Stimulated activated CD8-positive, alpha-beta memory T cell treated with anti-CD3 and anti-CD28 coated beads, Interleukin-15, amount 100 ng/mL, for 4 hours (primary cell): Measurements from ENCODE around the gene PDCD1.

Experiments used
- DNase-seq, 2 donors: peaks; one replicate each; pipeline ENCODE4 v3.0.0-alpha.2; 2020; ENCODE audit warnings: low read depth in 2 of 2

Gene PDCD1

DNA sequence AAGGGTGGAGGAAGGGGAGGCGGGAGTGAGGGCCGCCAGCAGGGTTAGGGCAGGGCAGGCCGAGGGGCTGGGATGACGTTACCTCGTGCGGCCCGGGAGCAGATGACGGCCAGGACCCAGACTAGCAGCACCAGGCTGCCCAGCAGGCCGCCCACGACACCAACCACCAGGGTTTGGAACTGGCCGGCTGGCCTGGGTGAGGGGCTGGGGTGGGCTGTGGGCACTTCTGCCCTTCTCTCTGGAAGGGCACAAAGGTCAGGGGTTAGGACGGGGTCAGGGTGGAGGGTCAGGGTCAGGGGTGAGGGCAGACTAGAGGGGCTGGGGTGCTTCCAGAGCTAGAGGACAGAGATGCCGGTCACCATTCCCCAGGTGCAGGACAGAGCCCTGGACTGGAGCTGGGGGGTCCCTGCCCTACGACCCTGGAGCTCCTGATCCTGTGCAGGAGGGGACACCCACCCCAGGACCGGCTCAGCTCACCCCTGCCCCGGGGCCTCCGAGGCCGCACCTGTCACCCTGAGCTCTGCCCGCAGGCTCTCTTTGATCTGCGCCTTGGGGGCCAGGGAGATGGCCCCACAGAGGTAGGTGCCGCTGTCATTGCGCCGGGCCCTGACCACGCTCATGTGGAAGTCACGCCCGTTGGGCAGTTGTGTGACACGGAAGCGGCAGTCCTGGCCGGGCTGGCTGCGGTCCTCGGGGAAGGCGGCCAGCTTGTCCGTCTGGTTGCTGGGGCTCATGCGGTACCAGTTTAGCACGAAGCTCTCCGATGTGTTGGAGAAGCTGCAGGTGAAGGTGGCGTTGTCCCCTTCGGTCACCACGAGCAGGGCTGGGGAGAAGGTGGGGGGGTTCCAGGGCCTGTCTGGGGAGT is 6.3 kb downstream of the PDCD1 start:
- no peak for DNase-seq

GRCh38 chr2:241851325-241852115 is 7.2 kb downstream of the PDCD1 start:
- no peak for DNase-seq

DNA sequence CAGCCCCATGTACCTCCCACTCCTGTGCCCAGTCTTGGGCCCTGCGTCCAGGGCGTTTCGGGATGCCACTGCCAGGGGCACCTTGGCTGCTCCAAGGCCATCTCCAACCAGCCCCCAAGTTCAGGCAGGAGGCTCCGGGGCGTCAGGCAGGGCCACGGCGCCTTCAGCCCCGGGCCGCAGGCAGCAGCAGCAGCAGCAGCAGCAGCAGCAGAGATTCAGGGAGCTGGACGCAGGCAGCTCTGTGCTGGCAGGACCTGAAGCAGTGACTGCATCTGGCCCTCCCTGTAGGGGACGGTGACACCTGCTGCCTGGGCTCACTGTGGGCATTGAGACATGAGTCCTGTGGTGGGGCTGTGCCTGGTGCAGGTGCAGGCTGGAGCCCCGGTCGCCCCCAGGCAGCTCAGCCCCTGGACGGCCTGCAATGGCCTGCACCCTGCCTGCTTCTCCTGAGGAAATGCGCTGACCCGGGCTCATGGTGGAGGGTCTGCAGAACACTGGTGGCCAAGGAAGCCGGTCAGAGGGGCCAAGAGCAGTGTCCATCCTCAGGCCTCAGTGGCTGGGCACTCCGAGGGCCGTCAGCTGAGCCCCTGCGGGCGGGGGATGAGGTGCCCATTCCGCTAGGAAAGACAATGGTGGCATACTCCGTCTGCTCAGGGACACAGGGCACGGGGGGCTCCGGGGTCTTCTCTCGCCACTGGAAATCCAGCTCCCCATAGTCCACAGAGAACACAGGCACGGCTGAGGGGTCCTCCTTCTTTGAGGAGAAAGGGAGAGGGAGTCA is 8.0 kb downstream of the PDCD1 start:
- DNase-seq = no peak

DNA sequence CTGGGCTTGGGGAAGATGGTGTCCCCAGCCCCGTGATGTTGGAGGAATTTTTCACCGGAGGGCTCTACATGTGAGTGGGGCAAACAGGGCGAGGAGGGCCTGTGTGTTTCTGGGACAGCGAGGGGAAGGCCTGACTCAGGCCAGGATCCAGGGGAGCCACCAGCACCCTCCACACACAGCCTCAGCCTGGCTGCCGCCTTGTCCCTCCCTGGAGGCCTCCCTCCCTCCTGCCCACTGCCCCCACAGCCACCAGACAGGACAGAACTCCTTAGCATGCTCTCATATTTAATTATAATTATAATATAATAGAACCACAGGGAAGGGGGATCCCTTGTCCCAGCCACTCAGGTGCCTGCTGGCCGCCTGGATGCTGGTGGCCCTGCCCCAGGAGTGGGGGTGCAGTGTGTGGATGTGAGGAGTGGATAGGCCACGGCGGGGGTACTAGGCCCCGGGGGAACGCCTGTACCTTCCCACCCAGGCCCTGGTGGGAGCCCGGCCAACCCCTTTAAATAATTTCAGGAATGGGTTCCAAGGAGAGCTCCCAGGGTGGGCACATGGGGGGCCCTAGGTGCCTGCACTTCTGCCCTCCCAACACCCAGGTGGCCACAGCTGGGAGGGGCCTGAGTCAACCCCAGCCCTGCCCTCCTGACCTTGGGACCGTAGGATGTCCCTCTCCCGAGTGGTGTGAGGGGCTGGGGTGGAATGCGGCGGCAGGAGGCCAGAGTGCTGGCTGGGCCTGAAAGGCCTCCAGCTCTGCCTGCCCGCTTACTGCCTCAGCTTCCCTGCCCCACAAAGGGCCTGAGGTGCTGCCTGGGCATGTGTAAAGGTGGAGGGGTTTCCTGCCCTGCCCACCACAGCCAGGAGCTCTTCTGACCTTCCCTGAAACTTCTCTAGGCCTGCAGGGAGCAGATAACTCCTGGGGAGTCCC is 8.8 kb downstream of the PDCD1 start:
- DNase-seq = no peak

DNA sequence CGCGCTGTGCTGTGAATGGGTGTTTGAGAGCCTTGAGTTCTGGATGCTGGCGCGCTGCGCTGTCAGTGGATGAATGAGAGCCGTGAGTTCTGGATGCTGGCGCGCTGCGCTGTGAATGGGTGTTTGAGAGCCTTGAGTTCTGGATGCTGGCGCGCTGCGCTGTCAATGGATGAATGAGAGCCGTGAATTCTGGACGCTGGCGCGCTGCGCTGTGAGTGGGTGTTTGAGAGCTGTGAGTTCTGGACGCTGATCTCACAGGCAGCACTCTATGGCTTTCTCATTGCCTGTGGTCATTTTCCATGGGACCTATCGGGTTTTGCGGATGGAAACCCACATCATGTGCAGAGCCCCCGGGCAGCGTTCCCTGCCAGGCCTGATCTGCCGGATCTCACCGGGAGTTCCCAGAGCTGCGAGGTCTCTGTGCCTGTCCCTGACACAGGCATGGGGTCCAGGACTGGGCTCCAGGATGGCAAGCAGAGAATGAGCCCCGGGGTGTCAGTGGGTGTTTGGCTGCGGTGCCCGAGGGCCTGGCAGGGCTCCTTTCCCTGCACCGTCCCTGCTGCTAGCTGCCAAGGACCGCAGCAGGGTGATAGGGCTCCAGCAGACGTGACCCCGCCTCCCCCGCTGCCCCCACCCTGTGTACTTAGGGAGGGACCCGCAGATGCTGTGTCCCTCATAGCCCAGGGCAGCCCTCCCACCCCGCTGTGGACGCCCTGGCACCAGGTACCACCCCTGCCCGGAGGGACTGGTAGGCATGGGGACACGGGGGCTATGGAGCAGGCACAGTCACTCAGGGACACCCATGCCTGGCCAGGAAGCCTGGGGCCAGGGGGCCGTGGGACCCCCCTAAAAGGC is 9.7 kb downstream of the PDCD1 start:
- DNase-seq = no peak

- no peak for DNase-seq
Measured at GRCh38 chr2:241846406-241846805, 12.3 kb downstream of the PDCD1 start.

- DNase-seq = no peak
Measured at GRCh38 chr2:241844831-241845578, 13.7 kb downstream of the PDCD1 start.

DNA sequence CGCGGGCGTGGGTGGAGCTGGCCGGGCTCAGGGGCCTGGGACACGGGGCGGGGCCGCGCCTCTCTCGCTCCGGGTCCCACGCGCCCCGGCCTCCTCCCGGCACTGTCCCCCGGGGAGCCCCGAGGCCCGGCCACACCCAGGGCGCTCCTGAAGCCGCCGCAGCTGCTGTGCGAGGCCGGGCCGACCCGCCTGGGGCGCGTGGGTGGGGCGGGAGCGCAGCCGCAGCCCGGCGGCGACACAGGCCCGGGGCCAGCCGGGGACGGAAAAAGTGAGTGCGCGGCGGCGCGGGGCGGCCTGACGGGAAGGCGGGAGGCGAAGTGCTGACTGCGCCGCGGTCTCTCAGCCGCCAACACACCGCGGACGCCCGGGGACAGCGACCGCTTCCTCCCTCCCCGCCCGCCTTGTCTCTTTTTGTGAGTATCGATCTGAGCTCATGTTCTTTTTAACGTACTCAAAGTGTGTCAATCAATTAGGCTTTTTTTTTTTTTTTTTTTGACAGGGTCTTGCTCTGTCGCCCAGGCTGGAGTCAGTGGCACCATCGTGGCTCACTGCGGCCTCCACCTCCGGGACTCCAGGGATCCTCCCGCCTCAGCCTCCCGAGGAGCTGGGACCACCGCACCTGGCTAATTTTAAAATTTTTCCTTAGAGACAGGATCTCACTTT is 14.5 kb downstream of the PDCD1 start:
- peak; percentile 68 to 77 for DNase-seq

DNA sequence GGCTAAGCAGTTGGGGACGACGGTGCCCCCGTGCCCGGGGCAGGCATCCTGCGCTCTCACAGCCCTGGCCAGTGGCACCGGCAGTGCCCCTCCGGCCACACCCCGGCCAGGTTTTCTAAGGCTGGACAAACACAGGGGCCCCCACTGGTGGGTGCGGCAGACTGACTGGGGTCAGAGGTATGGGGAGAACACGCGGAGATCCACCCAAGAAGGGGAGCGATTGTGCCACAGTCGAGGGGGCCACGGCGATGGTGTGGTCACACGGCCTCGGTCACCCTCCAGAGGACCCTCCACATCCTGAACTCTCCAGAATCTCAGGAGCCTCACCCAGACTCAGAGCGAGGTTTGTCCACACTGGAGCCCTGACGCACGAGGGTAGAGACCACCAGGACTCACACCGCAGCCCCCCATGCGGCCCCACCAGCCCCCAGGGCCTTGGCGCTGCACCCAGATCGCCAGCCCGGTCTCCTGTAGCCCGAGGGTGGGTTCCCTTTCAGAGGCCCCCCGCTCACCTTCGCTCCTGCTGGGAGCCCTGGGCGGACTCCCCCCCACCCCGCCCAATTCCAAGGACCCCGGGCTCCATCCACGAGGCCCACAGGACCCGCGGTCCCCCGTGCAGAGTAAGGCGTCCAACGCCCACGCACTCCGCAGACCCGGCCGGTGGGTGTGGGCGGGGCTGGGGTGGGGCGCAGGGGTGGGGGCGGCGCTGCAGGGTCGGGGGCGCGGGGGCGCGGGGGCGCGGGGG is 15.2 kb downstream of the PDCD1 start:
- no peak for DNase-seq

- peak; percentile 50 to 55 for DNase-seq
Measured at GRCh38 chr2:241842620-241843211, 16.0 kb downstream of the PDCD1 start.

DNA sequence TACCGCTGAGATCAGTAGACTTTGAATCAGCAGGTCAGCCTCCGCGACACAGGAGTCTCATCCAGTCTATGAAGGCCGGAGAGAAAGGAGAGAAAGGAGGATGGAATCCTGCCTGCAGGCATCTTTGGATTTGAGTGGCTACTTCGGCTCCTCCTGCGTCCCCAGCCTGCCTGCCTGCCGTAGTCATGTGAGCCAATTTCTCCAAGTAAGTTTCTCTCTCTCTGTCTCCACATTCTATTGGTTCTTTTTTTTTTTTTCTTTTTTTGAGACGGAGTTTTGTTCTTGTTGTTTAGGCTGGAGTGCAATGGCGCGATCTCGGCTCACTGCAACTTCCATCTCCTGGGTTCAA is 16.7 kb downstream of the PDCD1 start:
- DNase-seq = no peak

DNA sequence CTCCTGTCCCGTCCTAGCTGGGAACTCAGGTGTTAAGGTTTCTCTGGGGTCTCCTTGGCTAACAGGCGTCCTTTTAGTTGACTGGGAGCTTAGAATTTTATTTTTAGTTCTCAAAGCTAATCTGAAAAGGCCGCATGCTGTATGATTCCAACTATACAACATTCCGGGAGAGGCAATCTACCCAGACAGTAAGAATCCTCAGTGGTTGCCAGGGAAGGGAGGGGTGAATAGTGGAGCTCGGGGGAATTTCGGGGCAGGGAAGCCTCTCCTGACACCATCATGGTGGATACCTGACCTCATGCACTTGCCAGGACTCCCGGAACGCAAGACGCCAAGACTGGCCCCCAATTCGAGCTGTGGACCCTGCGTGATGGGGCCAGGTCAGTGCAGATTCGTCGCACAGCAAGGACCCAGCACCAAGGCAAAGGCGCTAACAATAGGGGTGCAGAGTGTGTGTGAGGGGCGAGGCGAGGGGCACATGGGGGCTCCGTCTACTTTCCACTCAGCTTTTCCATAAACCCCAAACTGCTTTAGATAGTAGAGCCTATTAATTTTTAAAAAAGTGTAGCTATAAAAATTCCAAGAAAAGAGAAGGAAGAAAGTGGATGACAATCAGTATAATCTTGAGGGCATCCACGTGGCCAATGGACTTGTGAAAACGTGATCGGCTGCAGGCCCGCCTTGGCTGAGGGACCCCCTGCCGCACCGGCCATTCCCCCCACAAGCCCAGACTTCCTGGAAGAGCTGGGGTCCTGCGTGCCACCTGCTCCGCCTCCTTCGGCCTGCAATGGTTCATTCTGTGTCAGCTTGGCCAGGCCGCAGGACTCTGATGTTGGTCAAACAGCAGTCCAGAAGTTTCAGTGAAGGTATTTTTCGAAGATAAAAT is 17.3 kb downstream of the PDCD1 start:
- no peak for DNase-seq

DNA sequence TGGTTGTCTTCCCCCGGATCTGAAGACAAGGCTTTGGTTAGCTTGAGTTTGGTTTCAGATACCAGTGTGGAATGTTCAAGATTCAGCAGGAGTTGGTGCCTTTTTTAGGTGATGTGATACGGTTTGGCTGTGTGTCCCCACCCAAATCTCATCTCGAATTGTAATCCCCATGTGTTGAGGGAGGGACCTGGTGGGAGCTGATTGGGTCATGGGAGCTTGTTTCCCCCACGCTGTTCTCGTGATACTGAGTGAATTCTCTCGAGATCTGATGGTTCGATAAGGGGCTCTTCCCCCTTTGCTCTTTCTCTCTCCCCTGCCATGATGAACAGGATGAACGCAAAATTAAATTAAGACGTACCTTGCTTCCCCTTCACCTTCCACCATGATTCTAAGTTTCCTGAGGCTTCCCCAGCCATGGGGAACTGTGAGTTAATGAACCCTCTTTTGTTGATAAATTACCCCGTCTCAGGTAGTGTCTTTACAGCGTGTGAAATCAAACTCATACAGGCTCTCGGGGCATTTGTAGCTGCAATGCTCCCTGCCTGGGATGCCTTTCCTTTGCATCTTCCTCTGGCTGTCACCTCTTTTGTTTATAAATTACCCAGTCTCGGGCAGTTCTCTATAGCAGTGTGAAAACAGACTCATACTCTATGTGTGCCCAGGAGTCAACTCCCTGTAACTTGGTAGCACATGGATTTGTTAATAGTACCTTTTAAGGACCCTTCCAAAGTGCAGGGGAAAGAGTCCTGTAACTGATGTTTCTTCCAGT is 21.3 kb downstream of the PDCD1 start:
- DNase-seq = no peak

GRCh38 chr2:241836292-241836691 is 22.4 kb downstream of the PDCD1 start:
- DNase-seq = no peak

DNA sequence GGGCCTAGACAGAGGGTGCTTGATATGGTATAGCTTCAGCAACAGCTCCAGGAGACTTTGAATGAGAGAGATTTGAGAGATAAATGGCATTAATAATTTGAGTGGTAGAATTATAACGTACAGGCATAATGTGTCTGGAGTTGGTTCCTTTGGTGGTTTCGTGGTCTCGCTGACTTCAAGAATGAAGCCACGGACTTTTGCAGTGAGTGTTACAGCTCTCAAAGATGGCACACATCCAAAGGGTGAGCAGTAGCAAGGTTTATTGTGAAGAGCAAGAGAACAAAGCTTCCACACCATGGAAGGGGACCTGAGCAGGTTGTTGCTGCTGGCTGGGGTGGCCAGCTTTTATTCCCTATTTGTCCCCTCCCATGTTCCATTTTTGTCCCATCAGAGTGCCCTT is 23.1 kb downstream of the PDCD1 start:
- no peak for DNase-seq
